DOHH2 (cell line): ENCODE data around the gene HS3ST4.

Source experiments
- H3F3A ChIP-seq: fragments of 200-600 bp; sonication (generic), shearing (Covaris generic); 2 replicates; pipeline ENCODE4 v1.6.0; 2016; ENCODE audit warnings: antibody characterized with exemption, mild to moderate bottlenecking; ENCODE audit not compliant: control insufficient read depth, insufficient read depth
- H3K27ac ChIP-seq: fragments of 200-600 bp; sonication (generic); 2 replicates; pipeline ENCODE4 v1.5.1; 2014; ENCODE audit warnings: low read depth, mild to moderate bottlenecking, low read length, moderate library complexity
- H3K27me3 ChIP-seq: fragments of 200-600 bp; sonication (generic); 2 replicates; pipeline ENCODE4 v1.6.1; 2014; ENCODE audit warnings: mild to moderate bottlenecking, low read length, mixed read lengths; ENCODE audit not compliant: control insufficient read depth
- H3K36me3 ChIP-seq: fragments of 200-600 bp; sonication (generic); 2 replicates; pipeline ENCODE4 v1.6.1; 2014; ENCODE audit warnings: mild to moderate bottlenecking, low read length, moderate library complexity, mixed read lengths; ENCODE audit not compliant: control insufficient read depth
- H3K4me1 ChIP-seq: fragments of 200-600 bp; sonication (generic); 2 replicates; pipeline ENCODE4 v1.6.1; 2014; ENCODE audit warnings: mild to moderate bottlenecking, low read length, mixed read lengths; ENCODE audit not compliant: control insufficient read depth
- H3K4me2 ChIP-seq: fragments of 200-600 bp; sonication (generic); 2 replicates; pipeline ENCODE4 v1.6.0; 2014; ENCODE audit warnings: mild to moderate bottlenecking, low read length, moderate library complexity
- H3K4me3 ChIP-seq: fragments of 200-600 bp; sonication (generic); 2 replicates; pipeline ENCODE4 v1.5.1; 2014; ENCODE audit warnings: mild to moderate bottlenecking, low read length, mixed read lengths
- H3K79me2 ChIP-seq: fragments of 200-600 bp; sonication (generic); 2 replicates; pipeline ENCODE4 v1.6.1; 2014; ENCODE audit warnings: mild to moderate bottlenecking, low read length, mixed read lengths; ENCODE audit not compliant: control insufficient read depth
- H3K9me2 ChIP-seq: fragments of 200-600 bp; sonication (generic); replicated peaks from 2 replicates; pipeline ENCODE4 v1.6.1; 2014; ENCODE audit warnings: mild to moderate bottlenecking, low read length, mixed read lengths; ENCODE audit not compliant: control insufficient read depth
- H3K9me3 ChIP-seq: fragments of 200-600 bp; sonication (generic); 2 replicates; pipeline ENCODE4 v1.6.1; 2014; ENCODE audit warnings: antibody characterized with exemption, low read length, mixed read lengths; ENCODE audit not compliant: control insufficient read depth, insufficient read depth
- H4K20me1 ChIP-seq: fragments of 200-600 bp; sonication (generic); 2 replicates; pipeline ENCODE4 v1.6.0; 2014; ENCODE audit warnings: low read depth, mild to moderate bottlenecking, antibody characterized with exemption, low read length, moderate library complexity; ENCODE audit not compliant: control insufficient read depth, insufficient read depth
- CTCF ChIP-seq: fragments of 200-600 bp; sonication (generic); IDR thresholded peaks from one replicate; pipeline ENCODE4 v1.5.1; 2014; ENCODE audit warnings: antibody characterized with exemption, mild to moderate bottlenecking, low read depth, low read length; ENCODE audit not compliant: poor library complexity, severe bottlenecking
- EZH2phosphoT487 ChIP-seq: fragments of 200-600 bp; sonication (generic); IDR thresholded peaks from 2 replicates; pipeline ENCODE4 v1.6.1; 2017; ENCODE audit warnings: borderline replicate concordance, mild to moderate bottlenecking, antibody characterized with exemption, low read length, moderate library complexity, mixed read lengths

HS3ST4 gene

GRCh38 chr16:25735645-25736044 is 43.9 kb downstream of the HS3ST4 start:
- H3K4me1 ChIP-seq = no peaks in the 10 kb centered on the region
- no peaks in the 10 kb centered on the region for H3K79me2 ChIP-seq
- H3F3A ChIP-seq = no peaks in the 10 kb centered on the region
- H3K4me3 ChIP-seq = no peak overlapping the region
- no peaks in the 10 kb centered on the region for H4K20me1 ChIP-seq
- TF ChIP-seq CTCF (no peak), EZH2phosphoT487 (no peak)
- no peaks in the 10 kb centered on the region for H3K27me3 ChIP-seq
- H3K9me3 ChIP-seq = no peaks in the 10 kb centered on the region
- no peaks in the 10 kb centered on the region for H3K36me3 ChIP-seq
- no peaks in the 10 kb centered on the region for H3K9me2 ChIP-seq
- H3K4me2 ChIP-seq = no peak overlapping the region
- no peak overlapping the region for H3K27ac ChIP-seq

- Histone ChIP-seq H3K4me1 (no peaks in the 10 kb centered on the region), H3K27me3 (no peaks in the 10 kb centered on the region), H3K4me3 (no peak overlapping the region), H3K27ac (no peak overlapping the region), H3K9me2 (no peaks in the 10 kb centered on the region), H3K36me3 (no peaks in the 10 kb centered on the region), H3F3A (no peaks in the 10 kb centered on the region), H3K79me2 (no peaks in the 10 kb centered on the region), H4K20me1 (no peaks in the 10 kb centered on the region), H3K4me2 (no peak overlapping the region), H3K9me3 (no peaks in the 10 kb centered on the region)
- no peak for TF ChIP-seq CTCF
- TF ChIP-seq EZH2phosphoT487 = no peak
These were observed 55.5 kb downstream of the HS3ST4 start for GRCh38 chr16:25747160-25747758.

GRCh38 chr16:25748092-25748654 is 56.4 kb downstream of the HS3ST4 start:
- Histone ChIP-seq H3K79me2 (no peaks in the 10 kb centered on the region), H3F3A (no peaks in the 10 kb centered on the region), H3K27me3 (no peaks in the 10 kb centered on the region), H4K20me1 (no peaks in the 10 kb centered on the region), H3K4me1 (no peaks in the 10 kb centered on the region), H3K27ac (no peak overlapping the region), H3K9me2 (no peaks in the 10 kb centered on the region), H3K4me3 (no peak overlapping the region), H3K4me2 (no peak overlapping the region), H3K36me3 (no peaks in the 10 kb centered on the region), H3K9me3 (no peaks in the 10 kb centered on the region)
- TF ChIP-seq CTCF (no peak), EZH2phosphoT487 (no peak)
